Gastroesophageal sphincter (tissue), 3 donors: ENCODE results near the gene HAO1.

ENCODE experiments used
- CTCF ChIP-seq, 4 experiments: fragments of 200-600 bp in 2 of 4; fragments of 450-650 bp in 2 of 4; sonication (generic) in 1 of 4; IDR thresholded peaks; one replicate each; pipeline ENCODE4 v1.5.1; 2017 to 2019; ENCODE audit warnings: antibody characterized with exemption in 4 of 4, mild to moderate bottlenecking in 2 of 4, moderate library complexity in 2 of 4
- POLR2A ChIP-seq, 2 donors: fragments of 450-650 bp; IDR thresholded peaks; one replicate each; pipeline ENCODE4 v1.6.1; 2017; ENCODE audit warnings: antibody characterized with exemption in 2 of 2, mild to moderate bottlenecking in 2 of 2, moderate library complexity in 1 of 2

GRCh38 chr20:7850775-7851490 is 89.3 kb downstream of the HAO1 start:
- TF ChIP-seq CTCF (IDR thresholded peaks at IDR 0.05) (no peak), POLR2A (IDR thresholded peaks at IDR 0.05) (no peak)
